Neural cell (in vitro differentiated cells): Measurements from ENCODE around the gene DHX15. TPM values are rescaled to one million over a fixed set of nuclear protein-coding genes. Genes with fewer than 3 reads are reported as not detected.

Source experiments
- H2AFZ ChIP-seq: fragments of 200-600, 300-800 bp; sonication (generic), shearing (Covaris generic); 2 replicates; pipeline ENCODE4 v1.6.0; 2014; ENCODE audit warnings: low read depth, mild to moderate bottlenecking, antibody characterized with exemption, low read length, moderate library complexity
- H3F3A ChIP-seq: fragments of 200-600 bp; shearing (Covaris generic); 2 replicates; pipeline ENCODE4 v1.6.1; 2016; ENCODE audit warnings: mild to moderate bottlenecking, moderate library complexity, mixed read lengths, antibody characterized with exemption, low read length; ENCODE audit not compliant: insufficient read depth, poor library complexity, severe bottlenecking
- H3K27ac ChIP-seq: fragments of 200-600, 300-800 bp; sonication (generic), shearing (Covaris generic); 2 replicates; pipeline ENCODE4 v1.5.1; 2014; ENCODE audit warnings: mild to moderate bottlenecking, low read length, moderate library complexity
- H3K27me3 ChIP-seq: fragments of 300-800, 200-600 bp; sonication (generic), shearing (Covaris generic); 2 replicates; pipeline ENCODE4 v1.6.0; 2014; ENCODE audit warnings: mild to moderate bottlenecking, low read depth, low read length, moderate library complexity; ENCODE audit not compliant: insufficient read depth
- H3K36me3 ChIP-seq: fragments of 300-800, 200-600 bp; sonication (generic), shearing (Covaris generic); 2 replicates; pipeline ENCODE4 v1.5.1; 2014; ENCODE audit warnings: mild to moderate bottlenecking, antibody characterized with exemption, low read length, moderate library complexity; ENCODE audit not compliant: insufficient read depth
- H3K4me2 ChIP-seq: fragments of 300-800, 200-600 bp; sonication (generic), shearing (Covaris generic); 2 replicates; pipeline ENCODE4 v1.6.0; 2014; ENCODE audit warnings: mild to moderate bottlenecking, low read length
- H3K4me3 ChIP-seq: fragments of 300-800, 200-600 bp; sonication (generic), shearing (Covaris generic); 2 replicates; pipeline ENCODE4 v1.5.1; 2014; ENCODE audit warnings: mild to moderate bottlenecking, low read length, moderate library complexity
- H3K79me2 ChIP-seq: fragments of 200-600 bp; shearing (Covaris generic); replicated peaks from 2 replicates; pipeline ENCODE4 v1.6.0; 2014; ENCODE audit warnings: mild to moderate bottlenecking, low read length, moderate library complexity; ENCODE audit not compliant: insufficient read depth
- H3K9ac ChIP-seq: fragments of 300-800, 200-600 bp; sonication (generic), shearing (Covaris generic); 2 replicates; pipeline ENCODE4 v1.6.1; 2016; ENCODE audit warnings: mild to moderate bottlenecking, low read length, mixed read lengths
- H3K9me2 ChIP-seq: fragments of 200-600 bp; shearing (Covaris generic); 2 replicates; pipeline ENCODE4 v1.6.1; 2016; ENCODE audit warnings: mild to moderate bottlenecking, low read length, mixed read lengths; ENCODE audit not compliant: insufficient read depth
- H3K9me3 ChIP-seq: fragments of 200-600, 300-800 bp; sonication (generic), shearing (Covaris generic); 2 replicates; pipeline ENCODE4 v1.6.1; 2016; ENCODE audit warnings: mild to moderate bottlenecking, mixed run types, low read length, moderate library complexity, mixed read lengths
- H4K20me1 ChIP-seq: fragments of 200-600 bp; shearing (Covaris generic); 2 replicates; pipeline ENCODE4 v1.6.1; 2016; ENCODE audit warnings: mild to moderate bottlenecking, mixed run types; ENCODE audit not compliant: insufficient read depth
- EP300 ChIP-seq: fragments of 450-650 bp; conservative IDR thresholded peaks from 2 replicates; pipeline ENCODE4 v1.6.1; 2014; ENCODE audit warnings: antibody characterized with exemption, mild to moderate bottlenecking, moderate library complexity; ENCODE audit not compliant: poor library complexity, severe bottlenecking
- EZH2 ChIP-seq: fragments of 200-600, 300-800 bp; shearing (Covaris generic), sonication (generic); IDR thresholded peaks from 2 replicates; pipeline ENCODE4 v1.6.1; 2014; ENCODE audit warnings: antibody characterized with exemption, low read length, borderline replicate concordance, mild to moderate bottlenecking; ENCODE audit not compliant: insufficient read depth, poor library complexity, severe bottlenecking
- MXI1 ChIP-seq: fragments of 450-650 bp; conservative IDR thresholded peaks from 2 replicates; pipeline ENCODE4 v1.6.1; 2014; ENCODE audit warnings: antibody characterized with exemption, mild to moderate bottlenecking; ENCODE audit not compliant: poor library complexity, severe bottlenecking
- POLR2AphosphoS5 ChIP-seq: IDR thresholded peaks from 2 replicates; pipeline ENCODE4 v1.6.1; 2012
- RAD21 ChIP-seq: fragments of 450-650 bp; conservative IDR thresholded peaks from 2 replicates; pipeline ENCODE4 v1.6.1; 2014; ENCODE audit warnings: antibody characterized with exemption, mild to moderate bottlenecking, moderate library complexity
- SMC3 ChIP-seq: fragments of 450-650 bp; conservative IDR thresholded peaks from 2 replicates; pipeline ENCODE4 v1.6.1; 2014; ENCODE audit warnings: antibody characterized with exemption, mild to moderate bottlenecking, moderate library complexity; ENCODE audit not compliant: poor library complexity
- TAF1 ChIP-seq: IDR thresholded peaks from 2 replicates; pipeline ENCODE4 v1.6.1; 2012; ENCODE audit warnings: low read depth
- polyA plus RNA-seq: library from polyadenylated mRNA; depleted of rRNA; stranded (reverse); fragments of >200 nt; gene quantifications from 2 replicates; pipeline ENCODE4 v1.2.3, GENCODE V29; 2014
- TF ChIP-seq, protein P1 (sequence below): IDR thresholded peaks from 2 replicates; pipeline ENCODE4 v1.6.1; 2012; ENCODE audit warnings: borderline replicate concordance
- TF ChIP-seq, protein P2 (sequence below): fragments of 450-650 bp; IDR thresholded peaks from 2 replicates; pipeline ENCODE4 v1.5.1; 2014; ENCODE audit warnings: antibody characterized with exemption, mild to moderate bottlenecking, moderate library complexity; ENCODE audit not compliant: poor library complexity, severe bottlenecking

The DHX15 gene
- polyA plus RNA-seq, 1 donor from 2014 or later, result 368 TPM

DNA sequence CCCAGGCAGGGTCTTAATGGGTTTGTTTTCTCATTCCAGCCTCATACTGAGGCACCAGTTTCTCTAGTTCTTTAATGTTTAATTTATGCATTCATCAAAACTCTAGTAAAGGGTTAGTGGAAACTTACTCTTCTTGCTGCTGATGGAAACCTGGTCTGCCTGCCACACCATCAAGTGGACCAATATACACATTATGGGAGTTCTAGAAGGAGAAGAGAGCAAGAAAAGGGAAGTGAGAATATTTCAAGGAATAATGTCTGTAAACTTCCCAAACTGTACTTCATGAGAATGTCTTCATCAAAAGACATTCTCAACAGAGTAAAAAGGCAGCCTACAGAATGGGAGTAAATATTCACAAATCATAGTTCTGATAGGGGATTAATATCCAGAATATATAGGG, 20.9 kb upstream of the DHX15 start:
- Histone ChIP-seq H2AFZ (no peak overlapping the region), H3K4me3 (no peak overlapping the region), H3K9me3 (no peaks in the 10 kb centered on the region), H3K9me2 (no peaks in the 10 kb centered on the region), H3K4me2 (no peak overlapping the region), H3K79me2 (no peaks in the 10 kb centered on the region), H3K9ac (no peak overlapping the region), H3F3A (no peaks in the 10 kb centered on the region), H3K36me3 (no peaks in the 10 kb centered on the region), H4K20me1 (no peaks in the 10 kb centered on the region), H3K27ac (no peak overlapping the region), H3K27me3 (no peaks in the 10 kb centered on the region)
- no peak for TF ChIP-seq TAF1
- TF ChIP-seq MXI1, result no peak
- TF ChIP-seq EP300, result no peak
- no peak for TF ChIP-seq POLR2AphosphoS5
- TF ChIP-seq, protein P1, sequence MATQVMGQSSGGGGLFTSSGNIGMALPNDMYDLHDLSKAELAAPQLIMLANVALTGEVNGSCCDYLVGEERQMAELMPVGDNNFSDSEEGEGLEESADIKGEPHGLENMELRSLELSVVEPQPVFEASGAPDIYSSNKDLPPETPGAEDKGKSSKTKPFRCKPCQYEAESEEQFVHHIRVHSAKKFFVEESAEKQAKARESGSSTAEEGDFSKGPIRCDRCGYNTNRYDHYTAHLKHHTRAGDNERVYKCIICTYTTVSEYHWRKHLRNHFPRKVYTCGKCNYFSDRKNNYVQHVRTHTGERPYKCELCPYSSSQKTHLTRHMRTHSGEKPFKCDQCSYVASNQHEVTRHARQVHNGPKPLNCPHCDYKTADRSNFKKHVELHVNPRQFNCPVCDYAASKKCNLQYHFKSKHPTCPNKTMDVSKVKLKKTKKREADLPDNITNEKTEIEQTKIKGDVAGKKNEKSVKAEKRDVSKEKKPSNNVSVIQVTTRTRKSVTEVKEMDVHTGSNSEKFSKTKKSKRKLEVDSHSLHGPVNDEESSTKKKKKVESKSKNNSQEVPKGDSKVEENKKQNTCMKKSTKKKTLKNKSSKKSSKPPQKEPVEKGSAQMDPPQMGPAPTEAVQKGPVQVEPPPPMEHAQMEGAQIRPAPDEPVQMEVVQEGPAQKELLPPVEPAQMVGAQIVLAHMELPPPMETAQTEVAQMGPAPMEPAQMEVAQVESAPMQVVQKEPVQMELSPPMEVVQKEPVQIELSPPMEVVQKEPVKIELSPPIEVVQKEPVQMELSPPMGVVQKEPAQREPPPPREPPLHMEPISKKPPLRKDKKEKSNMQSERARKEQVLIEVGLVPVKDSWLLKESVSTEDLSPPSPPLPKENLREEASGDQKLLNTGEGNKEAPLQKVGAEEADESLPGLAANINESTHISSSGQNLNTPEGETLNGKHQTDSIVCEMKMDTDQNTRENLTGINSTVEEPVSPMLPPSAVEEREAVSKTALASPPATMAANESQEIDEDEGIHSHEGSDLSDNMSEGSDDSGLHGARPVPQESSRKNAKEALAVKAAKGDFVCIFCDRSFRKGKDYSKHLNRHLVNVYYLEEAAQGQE, result no peak
- no peak for TF ChIP-seq EZH2
- TF ChIP-seq RAD21, result no peak
- TF ChIP-seq, protein P2, sequence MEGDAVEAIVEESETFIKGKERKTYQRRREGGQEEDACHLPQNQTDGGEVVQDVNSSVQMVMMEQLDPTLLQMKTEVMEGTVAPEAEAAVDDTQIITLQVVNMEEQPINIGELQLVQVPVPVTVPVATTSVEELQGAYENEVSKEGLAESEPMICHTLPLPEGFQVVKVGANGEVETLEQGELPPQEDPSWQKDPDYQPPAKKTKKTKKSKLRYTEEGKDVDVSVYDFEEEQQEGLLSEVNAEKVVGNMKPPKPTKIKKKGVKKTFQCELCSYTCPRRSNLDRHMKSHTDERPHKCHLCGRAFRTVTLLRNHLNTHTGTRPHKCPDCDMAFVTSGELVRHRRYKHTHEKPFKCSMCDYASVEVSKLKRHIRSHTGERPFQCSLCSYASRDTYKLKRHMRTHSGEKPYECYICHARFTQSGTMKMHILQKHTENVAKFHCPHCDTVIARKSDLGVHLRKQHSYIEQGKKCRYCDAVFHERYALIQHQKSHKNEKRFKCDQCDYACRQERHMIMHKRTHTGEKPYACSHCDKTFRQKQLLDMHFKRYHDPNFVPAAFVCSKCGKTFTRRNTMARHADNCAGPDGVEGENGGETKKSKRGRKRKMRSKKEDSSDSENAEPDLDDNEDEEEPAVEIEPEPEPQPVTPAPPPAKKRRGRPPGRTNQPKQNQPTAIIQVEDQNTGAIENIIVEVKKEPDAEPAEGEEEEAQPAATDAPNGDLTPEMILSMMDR, result no peak
- TF ChIP-seq SMC3, result no peak

DNA sequence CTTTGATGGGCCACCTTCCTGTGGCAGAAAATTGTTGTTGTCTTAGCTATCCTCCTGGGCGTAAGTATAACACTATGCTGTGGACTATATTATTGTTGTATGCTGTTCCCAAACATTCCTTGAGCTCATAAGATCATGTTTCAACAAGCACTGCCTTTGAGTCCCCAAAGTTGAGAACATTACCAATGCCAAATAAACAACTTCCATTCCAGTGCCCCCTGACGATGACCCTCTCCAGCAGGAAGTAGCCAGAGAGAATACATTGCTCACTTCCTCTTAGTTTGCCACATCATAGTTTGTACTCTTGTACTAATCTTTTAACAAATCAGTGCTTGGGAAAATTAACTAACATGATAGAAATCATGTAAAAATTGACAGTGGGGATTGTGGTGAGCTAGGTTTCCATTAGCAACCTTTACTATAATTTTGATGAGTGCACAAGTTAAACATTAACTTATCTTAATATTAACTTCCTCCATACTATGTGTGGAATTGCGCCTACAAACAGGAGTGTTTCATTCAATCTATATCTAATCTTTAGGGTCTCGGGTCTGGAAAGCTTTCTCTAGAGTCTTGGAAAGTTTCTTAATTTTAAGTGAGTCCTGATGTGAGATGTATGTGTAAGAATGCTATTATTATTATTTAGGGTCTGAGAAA, 20.3 kb upstream of the DHX15 start:
- Histone ChIP-seq H2AFZ (no peak overlapping the region), H3K4me3 (no peak overlapping the region), H3K36me3 (no peaks in the 10 kb centered on the region), H3F3A (no peaks in the 10 kb centered on the region), H4K20me1 (no peaks in the 10 kb centered on the region), H3K27me3 (no peaks in the 10 kb centered on the region), H3K9ac (no peak overlapping the region), H3K27ac (no peak overlapping the region), H3K79me2 (no peaks in the 10 kb centered on the region), H3K4me2 (no peak overlapping the region), H3K9me2 (no peaks in the 10 kb centered on the region), H3K9me3 (no peaks in the 10 kb centered on the region)
- TF ChIP-seq RAD21, result no peak
- no peak for TF ChIP-seq SMC3
- TF ChIP-seq EZH2, result no peak
- TF ChIP-seq POLR2AphosphoS5, result no peak
- no peak for TF ChIP-seq MXI1
- TF ChIP-seq TAF1, result no peak
- TF ChIP-seq, protein P1, result no peak
- TF ChIP-seq EP300, result no peak
- TF ChIP-seq, protein P2, result no peak
